NCI-H2171 (cell line): ENCODE data around the gene PPM1A.

Experiments
- DNase-seq: peaks from one replicate; lab custom pipeline; 2025; lab: John Stamatoyannopoulos, UW

The PPM1A gene

DNA sequence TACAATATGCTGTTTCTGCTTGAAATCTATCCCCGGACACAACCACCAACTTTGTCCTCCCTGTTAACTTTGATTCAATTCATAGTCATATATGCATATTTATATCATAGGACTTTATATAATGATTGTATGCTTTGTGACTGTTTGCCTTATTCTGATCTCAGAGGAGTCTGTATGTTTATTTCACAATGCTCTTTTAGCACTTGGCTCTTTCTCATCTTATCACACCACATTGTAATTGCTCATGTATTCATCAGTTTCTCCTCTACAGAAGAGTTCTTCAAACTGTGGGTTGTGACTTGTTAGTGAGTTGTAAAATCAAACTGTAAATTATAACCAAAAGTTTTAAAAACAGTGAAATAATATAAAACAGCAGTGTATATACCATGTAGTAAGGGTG is 21.7 kb upstream of the PPM1A start:
- no peak for DNase-seq

DNA sequence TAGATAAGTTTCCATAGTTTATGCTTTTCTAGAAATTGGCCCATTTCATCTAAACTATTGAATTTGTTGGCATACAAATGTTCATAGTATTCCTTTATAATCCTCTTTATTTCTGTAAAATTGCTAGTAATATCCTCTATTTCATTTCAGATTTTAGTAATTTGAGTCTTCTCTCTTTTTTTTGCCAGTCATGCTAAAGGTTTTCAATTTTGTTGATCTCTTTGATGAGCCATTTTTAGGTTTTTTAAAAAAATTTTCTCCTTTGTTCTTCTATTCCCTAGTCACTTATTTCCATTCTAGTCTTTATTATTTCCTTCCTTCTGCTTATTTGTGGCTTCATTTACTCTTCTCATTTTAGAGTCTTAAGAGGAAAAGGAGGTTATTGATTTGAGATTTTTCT is 19.4 kb upstream of the PPM1A start:
- DNase-seq = no peak

DNA sequence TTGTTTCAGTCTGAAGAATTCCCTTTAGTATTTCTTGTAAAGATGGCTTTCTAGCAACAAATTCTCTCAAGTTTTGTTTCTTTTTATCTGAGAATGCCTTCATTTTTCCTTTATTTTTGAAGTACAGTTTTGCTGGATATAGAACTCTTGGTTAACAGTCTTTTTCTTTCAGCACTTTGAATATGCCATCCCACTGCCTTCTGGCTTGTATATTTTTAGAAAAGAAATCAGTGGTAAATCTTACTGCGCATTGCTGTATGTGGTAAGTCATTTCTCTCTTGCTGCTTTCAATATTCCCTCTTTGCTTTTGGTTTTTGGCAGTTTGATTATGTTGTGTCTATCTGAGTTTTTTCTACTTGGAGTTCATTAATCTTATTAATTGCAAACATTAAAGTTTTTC is 16.8 kb upstream of the PPM1A start:
- no peak for DNase-seq

DNA sequence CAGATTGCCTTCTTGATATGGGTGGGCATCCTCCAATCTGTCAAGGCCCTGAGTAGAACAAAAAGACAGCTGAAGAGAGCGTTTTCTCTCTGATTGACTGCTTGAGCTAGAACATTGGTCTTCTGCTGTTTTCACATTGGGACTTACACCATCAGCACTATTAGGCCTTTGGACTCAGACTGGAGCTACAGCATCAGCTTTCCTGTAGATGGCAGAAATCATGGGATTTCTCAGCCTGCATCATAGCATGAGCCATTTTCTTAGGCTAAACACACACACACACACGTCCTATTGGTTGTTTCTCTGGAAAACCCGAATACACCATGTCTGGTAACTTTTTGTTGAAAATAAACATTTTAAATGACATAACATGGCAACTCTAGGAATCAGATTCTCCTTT is 15.8 kb upstream of the PPM1A start:
- DNase-seq = no peak

DNA sequence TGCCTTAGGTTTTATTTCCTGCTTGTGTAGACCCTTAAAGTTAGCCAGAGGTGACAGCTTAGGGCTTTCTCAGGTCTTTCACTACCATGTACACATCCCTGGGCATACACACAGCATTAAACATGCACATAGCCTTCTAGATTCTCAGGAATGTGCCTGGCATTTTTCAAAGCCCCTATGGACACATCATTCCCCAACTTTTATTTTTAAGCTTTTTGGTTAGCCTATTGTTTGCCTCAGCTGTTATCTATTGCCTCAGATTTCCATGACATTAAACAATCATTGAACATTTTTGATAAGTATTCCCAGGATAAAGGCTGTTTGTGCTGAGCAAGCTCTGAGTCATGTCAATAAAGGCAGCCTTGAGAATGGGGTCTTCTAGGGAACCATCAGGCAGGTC is 15.1 kb upstream of the PPM1A start:
- no peak for DNase-seq

DNA sequence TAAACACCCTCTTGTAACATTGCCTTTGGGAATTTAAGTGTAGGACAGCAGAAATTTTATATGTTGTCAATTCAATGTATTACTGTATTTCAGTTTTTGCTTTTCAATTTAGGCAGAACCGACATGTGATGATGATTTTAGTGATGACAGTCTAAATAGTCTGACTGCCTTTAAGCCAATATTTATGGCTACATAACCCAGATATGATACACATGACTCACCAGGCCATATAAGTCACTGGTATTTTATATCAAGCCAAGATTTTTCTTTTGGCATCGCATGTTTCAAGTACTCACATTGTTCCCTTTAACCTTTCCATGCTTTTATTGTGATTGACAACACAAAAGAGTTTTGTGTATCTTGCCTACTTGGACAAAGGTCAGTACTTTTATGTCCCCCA is 13.6 kb upstream of the PPM1A start:
- no peak for DNase-seq

DNA sequence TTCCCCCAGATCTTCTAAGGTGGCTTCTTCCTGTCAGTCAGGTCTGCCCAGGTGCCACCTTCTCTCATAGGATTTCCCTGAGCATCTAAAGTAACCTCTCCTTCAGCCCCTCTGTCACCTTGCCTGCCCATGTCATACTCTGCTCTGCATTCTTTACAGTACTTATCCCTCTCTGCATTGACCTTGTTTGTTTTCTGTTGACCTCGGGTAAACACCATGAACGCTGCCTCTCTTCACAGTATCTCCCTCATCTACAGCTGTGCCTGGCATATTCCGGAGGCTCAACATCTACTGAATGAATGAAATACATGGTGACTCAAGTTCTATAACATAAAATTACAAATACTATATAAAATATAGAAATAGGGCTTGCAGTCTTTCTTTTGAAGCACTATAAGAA is 10.1 kb upstream of the PPM1A start:
- no peak for DNase-seq

DNA sequence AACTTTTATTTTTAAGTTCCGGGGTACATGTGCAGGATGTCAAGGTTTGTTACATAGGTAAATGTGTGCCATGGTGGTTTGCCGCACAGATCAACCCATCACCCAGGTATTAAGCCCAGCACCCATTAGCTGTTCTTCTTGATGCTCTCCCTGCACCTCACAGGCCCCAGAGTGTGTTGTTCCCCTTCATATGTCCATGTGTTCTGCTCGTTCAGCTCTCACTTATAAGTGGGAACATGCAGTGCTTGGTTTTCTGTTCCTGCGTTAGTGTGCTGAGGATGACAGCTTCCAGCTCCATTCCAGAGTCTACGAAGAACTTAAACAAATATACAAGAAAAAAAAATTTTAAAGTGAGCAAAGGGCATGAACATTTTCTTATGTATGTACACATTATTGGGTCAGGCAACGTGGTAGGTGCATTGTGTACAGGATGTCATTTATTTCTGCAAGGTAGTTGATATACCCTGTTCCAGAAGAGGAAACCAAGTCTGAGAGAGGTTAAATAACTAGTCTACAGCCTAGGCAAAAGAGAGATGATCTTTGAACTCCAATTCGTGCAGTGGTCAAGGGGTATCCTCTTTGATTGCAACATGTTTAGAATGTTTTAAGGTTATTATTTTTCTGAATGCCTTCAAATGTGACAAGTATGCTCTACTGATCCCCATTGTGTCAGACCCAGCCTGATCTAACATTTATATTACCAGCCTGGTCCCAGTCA is 8.7 kb upstream of the PPM1A start:
- DNase-seq = no peak

DNA sequence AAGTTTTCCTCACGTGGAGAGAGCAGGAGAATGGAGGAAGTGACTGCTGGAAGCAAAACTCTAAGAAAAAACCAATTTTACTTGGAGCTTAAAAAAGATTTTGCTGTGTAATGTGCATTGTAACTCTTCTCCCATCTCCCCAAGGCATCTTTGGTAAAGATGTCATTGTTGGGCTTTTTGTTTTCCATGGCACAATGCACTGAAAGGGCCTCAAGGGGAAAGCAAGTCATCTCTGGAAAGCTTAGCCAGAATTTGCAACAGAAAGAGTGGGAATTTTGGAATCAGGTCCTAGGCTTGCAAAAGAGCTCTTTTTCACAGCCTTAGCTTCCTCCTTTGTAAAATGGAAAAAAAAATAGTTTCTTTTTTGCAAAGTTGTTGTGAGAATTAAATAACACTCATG is 7.9 kb upstream of the PPM1A start:
- no peak for DNase-seq

DNA sequence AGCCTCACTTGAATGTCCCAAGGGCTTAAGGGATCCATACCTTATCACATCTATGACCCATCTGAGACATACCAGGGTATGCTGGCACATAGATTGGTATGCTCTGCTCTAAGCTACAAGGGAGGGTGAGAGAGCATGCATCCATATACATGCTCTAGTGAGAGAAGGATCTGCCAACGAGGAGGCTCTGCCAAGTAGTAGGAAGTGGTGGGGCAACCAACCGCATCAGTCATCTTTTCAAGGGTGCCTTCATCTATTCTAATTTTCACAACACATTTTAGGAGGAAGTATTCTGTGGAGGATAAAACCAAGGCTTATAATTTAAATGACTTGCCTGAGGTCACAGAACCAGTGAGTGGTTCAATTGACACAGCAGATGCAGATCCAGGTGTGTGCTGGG is 6.6 kb upstream of the PPM1A start:
- DNase-seq = no peak

DNA sequence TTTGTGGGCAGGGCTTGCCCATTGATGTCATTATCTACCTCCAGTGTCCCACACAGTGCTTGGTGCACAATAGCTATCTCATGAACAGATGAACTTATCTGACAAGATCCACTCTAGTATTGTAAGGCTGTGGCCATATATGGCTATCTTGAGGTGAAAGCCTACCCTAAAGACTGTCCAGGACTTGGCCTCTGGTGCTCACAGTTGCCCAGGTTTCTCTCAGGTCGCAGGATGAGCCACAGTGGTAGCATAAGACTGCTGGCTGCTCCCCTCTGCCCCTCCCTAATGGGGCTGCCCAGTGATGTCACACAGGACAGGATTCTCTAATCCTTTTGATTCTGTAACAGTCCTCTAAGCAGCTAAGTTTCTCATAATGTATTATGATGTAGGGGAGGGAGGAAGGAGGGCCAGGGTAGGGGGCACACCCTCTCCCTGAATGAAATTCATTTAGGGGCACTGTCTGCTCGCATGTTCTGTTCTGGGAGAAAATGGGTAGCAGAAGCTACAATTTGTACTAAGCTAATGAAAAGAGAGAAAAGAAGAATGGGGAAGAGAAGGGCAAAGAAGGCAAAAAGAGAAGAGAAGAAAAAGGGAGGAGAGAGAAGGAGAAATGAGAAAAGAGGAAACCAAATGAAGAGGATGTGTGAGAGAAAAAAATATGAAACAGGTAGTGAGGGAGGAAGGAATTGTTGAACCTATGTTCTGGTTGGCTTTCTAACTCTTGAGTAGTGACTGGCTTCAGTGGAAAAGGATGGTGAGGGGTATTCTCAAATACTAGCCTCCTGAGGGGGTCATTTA is 3.4 kb upstream of the PPM1A start:
- DNase-seq = no peak

DNA sequence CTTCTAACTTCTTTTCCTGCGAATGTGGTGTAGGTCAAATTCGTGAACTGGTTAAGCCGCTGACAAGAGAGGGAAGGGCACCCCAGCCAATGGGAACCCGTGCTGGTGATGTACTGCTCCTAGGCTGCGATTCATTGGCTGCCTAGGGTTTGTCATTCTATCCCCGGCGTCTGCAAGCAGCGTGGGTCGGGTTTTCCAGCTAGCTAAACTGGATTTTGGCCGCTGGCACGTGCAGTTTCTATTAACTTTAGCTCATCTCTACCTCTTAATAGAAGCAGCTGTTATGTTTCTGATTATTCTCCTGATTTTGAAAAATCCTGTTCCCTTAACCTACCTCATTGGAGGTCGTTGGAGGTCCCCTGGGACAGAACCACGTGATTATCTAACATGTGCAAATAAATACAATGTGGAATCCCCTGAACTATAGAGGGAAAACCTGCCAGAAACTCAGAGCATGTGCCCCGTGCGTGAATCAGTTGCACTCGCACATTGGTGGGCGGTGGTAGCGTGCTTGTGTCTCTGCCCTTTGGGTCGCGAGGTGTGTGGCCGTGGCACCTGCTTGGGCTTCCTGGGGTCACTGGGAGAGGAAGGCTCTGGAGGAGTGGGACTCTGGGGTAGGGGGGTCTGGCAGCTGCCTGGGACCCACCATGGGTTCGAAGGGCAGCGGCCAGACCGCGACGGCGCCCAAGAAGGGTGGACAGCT is 876 bp upstream of the PPM1A start:
- DNase-seq = peak; percentile 89

DNA sequence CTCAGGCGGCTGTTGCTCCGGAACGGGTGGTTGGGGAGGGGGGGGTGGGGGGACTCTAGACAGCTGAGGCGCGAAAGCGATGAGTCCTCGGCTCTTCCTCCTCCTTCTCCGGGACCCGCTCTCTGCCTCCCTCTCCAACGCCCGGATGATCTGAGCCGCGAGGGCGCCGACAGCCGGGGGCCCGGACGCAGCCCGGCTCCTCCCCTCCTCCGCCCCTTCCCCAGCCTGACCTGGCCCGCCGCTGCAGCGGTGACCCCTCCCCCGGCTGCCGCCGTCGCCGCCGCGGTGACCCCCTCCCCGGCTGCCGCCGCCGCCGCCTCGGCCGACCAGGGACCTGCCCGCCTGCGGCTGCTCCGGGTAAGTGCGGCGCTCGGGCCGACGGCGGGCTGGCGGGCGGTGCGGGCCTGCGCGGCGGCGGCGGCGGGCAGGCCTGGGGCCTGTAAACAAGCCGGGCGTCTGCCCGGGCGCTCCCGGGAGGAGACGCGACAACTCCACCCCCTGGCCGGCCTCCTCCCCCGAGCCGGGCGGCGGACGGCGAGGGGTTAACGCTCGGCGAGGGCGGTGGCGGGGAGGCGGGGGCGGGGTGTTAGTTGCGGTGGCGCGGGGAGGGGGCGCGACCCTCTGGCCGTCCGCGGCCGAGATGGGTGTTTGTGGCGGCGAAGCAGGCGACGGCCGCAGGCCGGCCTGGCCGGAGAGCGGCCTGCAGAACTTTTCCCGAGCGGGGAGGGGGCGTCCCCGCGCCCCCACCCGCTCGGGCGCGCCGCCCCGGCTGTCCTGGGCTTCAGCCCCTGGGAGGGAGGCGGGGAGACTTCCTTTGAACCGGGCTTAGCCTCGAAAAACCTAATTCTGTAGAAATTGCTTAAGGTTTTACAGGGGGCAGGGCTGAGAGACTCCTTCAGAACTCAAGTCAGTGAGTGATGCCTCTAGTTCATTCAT is 568 bp downstream of the PPM1A start:
- DNase-seq = peak; percentile 77

DNA sequence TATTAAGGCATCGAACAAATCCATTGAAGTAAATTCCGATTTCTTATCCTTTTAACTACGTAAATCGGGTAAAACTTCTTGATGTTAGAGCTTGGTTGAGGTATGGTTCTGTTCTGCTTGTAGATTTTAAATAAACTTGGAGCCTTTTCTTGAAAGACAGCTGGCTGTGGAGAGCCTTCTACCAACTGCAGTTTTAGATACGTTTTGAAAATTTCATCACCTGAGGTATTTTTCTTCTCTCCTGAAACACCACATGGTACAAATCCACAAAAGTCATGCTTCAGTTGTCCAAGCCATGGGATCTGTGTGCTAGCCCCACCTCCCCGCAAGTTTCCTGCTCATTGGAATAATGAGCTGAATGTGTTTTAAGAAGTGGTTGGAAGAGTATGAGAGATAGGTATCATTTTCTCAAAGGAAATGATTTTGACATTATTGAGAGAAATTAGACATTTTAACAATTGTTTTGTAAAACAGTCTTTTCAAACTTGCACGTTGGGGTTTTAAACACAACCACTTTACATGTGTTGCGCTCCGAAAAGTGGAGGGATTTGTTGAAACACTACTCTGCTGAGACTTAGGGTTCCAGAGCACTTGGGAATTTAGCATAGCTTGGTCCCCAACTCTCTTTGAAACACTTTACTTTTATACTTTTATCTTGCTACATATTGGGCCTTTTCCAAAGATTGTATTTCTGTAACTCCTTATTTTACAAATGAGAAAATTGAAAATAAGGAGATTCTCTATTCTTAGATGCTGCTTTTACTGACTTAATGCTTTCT is 1.4 kb downstream of the PPM1A start:
- DNase-seq = no peak

DNA sequence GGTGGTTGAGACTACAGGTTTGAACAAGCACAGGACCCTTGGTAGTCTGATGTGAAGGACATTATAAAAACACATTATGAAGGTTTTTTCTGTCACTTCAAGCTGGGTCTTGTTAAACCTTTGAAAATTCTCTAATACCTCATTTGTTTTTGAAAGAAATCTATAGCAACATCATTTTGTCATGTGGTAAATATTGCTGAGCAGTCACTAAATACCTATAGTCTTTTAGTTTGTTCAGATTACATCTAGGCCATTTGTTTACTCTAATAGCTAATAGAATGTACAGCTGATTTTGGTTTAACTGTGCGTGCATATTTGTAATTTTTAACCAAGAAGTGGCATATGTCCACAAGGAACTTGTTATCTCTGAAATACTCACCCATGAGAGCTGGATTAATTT is 2.9 kb downstream of the PPM1A start:
- DNase-seq = no peak

DNA sequence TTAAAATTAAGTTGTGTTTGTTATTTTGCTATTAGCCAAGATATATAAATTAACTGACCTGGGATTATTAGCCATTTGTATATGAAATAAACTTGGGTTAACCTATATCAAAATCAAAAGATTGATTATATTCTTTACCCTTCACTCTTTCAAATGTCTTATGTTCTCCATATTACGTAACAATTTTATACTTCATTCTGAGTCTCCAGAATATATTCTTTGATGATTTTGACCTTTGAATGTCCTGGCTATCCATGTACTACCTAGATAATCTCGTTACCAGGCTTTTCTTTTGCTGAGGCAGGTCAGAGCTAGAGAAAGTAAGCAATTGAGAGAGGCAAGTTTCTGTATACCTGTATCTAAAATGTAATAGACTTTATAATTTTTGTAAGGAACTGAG is 3.6 kb downstream of the PPM1A start:
- DNase-seq = no peak

DNA sequence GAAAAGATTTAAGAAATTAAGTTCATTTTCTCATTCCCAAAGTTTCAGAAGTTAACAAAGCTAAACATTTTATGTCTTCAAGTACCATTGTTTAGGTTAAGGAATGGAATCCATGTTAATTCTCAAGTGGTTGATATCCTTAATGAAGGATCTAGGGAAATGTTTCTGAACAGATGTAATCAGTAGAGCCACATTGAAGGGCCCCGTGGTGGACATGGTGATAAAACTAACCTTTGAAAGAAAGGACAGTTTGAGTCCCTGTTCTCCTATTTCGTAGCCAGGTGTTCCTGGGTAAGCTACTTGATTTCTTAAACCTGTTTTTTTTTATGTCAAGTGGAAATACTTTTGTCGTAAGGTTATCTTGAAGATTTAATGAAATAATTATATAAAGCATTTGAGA is 4.6 kb downstream of the PPM1A start:
- DNase-seq = no peak

DNA sequence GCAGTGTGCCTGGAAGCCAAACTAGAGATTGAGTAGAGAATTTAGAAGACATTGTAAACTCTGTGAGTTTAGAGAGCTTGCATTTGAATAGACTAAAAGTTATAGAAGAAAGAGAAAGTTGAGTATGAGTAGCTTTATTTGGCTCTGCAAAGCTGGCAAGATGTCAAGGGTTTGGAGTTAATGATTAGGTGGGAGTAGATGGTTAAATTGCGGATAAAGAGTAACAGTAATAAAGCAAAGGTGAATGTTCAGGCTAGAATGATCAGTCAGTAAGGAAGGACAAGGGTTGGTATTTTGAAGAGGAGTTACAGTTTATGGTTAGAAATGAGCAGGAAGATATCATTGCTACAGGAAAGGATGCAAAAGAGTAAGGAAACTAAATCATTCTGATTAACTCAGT is 5.2 kb downstream of the PPM1A start:
- DNase-seq = no peak

DNA sequence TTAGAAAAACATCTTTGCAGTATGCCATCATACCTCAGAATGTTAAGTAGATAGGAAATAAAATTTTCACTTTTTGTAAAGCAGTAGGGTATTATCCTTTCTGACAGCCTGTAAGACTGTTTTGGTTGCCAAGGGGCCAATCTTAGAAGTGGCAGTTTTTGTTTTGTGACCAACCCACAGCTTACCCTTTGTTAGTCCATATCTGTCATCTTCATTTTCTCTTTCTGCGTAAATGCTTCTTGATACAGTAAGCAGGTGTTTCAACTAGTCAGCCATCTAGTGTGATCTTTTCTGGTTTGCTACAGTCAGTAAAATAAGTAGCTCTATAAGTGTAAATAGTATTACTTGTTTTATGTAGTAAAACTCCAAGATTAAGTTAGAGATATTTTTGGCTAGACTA is 8.8 kb downstream of the PPM1A start:
- no peak for DNase-seq

DNA sequence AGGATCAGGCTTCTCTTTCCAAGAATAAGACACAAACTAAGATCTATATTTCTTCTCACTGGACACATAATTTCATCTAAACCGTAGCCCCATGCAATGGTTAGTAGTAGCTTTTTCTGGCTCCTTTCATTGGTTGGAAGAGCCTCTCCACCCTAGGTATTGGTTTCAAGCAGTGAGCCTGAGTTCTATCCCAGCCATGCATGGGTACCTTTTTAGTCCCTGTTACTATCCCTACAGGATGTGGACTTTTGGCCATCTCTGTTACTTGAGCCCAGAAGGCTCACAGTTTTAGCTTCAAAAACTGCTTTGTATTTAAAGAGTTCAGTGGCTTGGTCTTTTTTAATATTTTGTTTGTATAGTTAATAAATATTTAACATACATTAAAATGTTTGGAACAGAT is 16.1 kb downstream of the PPM1A start:
- no peak for DNase-seq
